Measurements from ENCODE around the gene CNR2.
"Not testable (repeated sequence)": the region's sequence is repeated elsewhere in the genome, so short reads cannot be mapped to it uniquely, and the experiment has no call there.

The CNR2 gene

GRCh38 chr1:23895993-23896392, 17.2 kb downstream of the CNR2 start:
- DNase-seq: no peak
- intact Hi-C loops (cut with DNase I): no loop called here

DNA sequence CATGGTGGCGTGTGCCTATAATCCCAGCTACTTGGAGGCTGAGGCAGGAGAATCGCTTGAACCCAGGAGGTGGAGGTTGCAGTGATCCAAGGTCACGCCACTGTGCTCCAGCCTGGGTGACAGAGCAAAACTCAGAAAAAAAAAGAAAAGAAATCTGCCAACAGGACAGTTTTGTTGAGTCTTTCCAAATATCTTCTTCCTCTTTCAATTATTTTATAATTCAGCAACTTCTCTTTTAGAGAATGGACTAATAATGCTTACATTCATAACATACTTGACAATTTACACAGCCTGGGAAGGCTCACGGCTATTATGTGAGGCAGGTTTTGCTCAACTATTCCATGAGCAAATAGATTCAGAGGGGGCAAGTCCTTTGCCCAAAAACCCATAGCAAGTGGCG, 18.1 kb downstream of the CNR2 start:
- no peak for DNase-seq
- intact Hi-C loops (cut with DNase I): no loop called here

DNA sequence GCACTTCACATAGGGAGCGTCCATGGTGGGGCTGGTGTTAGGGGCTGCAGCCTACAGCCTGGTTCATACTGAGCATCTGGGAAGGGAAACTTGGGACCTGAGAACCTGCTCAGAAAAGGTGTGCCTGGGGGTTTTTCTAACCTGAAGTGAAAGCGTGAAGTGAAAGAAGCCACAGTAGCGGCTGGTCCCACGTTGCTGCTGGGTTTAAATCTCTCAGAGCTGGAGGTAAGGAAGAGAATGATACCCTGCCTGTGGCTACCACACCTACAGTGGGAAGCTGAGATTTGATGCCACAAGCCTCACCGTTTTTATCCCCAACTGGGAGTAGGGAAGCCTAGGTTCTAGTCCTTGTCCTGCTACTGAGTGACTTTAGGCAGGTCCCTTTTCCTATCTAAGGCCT, 24.1 kb downstream of the CNR2 start:
- DNase-seq: no peak

GRCh38 chr1:23885222-23885621, 27.9 kb downstream of the CNR2 start:
- no peak for DNase-seq
- intact Hi-C loops (cut with DNase I): no loop called here

More for the DNA sequence above, 24.1 kb downstream of the CNR2 start:
- intact Hi-C loops (cut with DNase I): no loop called here

GRCh38 chr1:23882746-23883145, 30.4 kb downstream of the CNR2 start:
- no peak for DNase-seq
- intact Hi-C loops (cut with DNase I): no loop called here

- intact Hi-C loops (cut with DNase I): no loop called here
- no peak for DNase-seq
Observed at GRCh38 chr1:23879809-23880208, 33.4 kb downstream of the CNR2 start.

DNA sequence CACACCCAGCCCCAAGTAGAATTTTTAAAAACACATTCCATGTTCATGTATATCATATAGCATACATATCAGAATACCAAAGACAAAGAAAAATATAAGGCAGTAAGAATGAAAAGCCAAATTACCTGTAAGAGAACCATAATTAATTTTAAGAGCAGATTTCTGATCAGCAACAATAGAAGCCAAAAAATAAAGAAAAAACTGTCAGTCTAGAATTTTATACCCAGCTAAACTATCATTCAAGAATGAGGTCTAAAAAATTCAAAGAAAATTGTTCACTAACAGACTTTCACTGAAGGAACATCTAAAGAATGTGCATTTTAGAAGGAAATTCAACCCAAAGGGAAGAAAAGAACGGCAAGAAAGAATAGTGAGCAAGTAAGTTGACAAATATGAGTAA, 34.5 kb downstream of the CNR2 start:
- intact Hi-C loops (cut with DNase I): no loop called here
- no peak for DNase-seq

- no peak for DNase-seq
- intact Hi-C loops (cut with DNase I): no loop called here
Observed at GRCh38 chr1:23875382-23875781, 37.8 kb downstream of the CNR2 start.

DNA sequence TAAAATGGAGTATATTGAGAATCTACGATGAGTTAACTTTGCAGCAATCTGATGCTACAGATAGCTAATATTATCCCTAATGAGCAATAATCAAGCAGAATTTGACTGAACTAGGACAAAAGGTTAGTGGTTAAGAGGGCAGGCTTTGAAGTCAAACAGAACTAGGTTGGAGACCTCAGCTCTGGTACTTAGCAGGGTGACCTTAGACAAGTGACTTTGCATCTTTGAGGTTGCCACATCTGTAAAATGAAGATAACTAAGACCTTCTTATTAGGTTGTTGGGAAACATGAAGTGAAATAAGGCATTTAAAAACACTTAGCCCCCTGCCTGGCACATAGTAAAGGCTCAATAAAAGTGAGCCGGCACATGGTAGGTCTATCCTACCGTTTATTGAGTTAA, 40.7 kb downstream of the CNR2 start:
- no peak for DNase-seq
- intact Hi-C loops (cut with DNase I): no loop called here

DNA sequence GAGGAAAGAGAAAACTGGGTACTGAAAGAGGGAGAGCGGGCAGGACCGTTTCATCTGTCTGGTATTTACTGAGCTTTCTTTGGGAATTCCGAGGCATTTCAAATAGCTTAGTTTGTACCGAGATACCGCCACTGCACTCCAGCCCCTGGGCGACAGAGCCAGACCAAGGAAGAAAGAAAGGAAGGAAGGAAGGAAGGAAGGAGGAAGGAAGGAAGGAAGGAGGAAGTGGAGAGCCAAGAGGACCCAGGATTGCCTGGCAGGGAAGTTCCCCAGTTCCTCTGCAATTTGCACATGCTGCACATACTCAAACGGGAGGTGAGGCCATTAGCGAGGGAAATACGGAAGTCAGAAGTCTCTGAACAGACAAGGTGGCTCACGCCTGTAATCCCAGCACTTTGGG, 44.1 kb downstream of the CNR2 start:
- no peak for DNase-seq
- intact Hi-C loops (cut with DNase I): loop anchor here (2.0 to 5.0 kb wide), 3 partner anchors 42 to 96 kb away; partner anchors contain the start of genes GALE and HMGCL

- intact Hi-C loops (cut with DNase I): loop anchor here (2.0 to 5.0 kb wide), 3 partner anchors 41 to 96 kb away; partner anchors contain the start of genes GALE and HMGCL
- peak in 7 of 10 donors; percentile 11 to 88 (median 27) for DNase-seq
Observed at GRCh38 chr1:23868557-23869016, 44.6 kb downstream of the CNR2 start.

DNA sequence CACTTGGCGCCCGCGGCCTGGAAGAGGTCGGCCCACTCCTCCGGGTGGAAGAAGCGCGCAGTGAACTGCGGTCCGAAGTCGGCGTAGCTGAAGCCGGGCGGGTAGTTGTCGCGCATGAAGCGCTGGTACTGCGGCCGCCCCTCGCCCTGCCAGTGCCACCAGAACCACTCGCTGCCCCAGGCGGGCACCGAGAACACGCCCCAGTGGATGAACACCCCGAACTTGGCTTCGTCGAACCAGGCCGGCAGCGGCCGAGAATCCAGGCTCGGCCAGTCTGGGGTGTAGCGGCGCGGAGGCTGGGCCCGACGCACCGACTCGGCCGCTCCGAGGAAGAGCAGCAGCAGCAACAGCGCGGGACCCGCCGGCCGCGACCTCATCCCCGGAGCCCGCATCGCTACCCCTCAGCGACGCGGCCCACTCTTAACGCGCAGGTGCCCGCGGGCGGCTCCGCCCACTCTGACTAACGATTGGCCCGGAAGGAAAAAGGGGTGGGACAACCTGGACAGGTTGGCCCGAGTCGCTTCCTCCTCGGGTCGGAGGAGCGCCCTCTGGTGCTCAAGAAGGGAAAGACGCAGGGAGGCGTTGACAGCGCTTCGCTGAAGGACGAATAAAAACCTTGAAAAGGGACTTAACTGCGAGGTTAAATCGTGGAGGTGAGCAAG, 45.1 kb downstream of the CNR2 start, which contains the start of gene FUCA1:
Gene FUCA1 (minus strand): TSS at position 396 of the 662 bp plus-strand sequence. CDS start 4 bp downstream, at position 392.
- DNase-seq: peak; percentile 90 to 99 (median 94)
- intact Hi-C loops (cut with DNase I): loop anchor here (2.0 to 5.0 kb wide), 3 partner anchors 41 to 95 kb away; partner anchors contain the start of genes GALE and HMGCL

- intact Hi-C loops (cut with DNase I): loop anchor here (5.0 kb wide), 2 partner anchors 40 to 65 kb away; partner anchors contain the start of genes GALE and HMGCL
Observed at GRCh38 chr1:23867542-23867894, 45.6 kb downstream of the CNR2 start.

DNA sequence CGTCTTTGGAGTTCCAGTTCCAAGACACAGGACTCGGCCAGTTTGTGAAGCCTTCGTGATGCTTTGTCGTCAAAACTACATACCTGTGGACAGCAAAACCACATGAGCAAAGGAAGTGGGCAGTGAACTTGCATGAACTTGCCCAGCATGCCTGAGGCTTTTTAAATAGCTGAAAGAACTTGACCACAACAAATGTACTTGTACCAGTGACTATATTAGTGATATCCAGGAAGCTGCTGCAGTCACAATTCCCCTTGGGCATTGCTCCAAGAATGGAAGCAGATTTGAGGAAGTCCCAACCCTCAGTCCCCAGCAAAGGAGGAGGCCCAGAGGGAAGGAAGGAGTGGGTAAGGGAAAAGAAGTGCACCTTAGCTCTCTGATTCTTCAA, 47.6 kb downstream of the CNR2 start:
- intact Hi-C loops (cut with DNase I): loop anchor here (5.0 kb wide), 2 partner anchors 38 to 63 kb away; partner anchors contain the start of genes GALE and HMGCL

More at GRCh38 chr1:23867542-23867894, 45.6 kb downstream of the CNR2 start:
- DNase-seq: no peak

DNA sequence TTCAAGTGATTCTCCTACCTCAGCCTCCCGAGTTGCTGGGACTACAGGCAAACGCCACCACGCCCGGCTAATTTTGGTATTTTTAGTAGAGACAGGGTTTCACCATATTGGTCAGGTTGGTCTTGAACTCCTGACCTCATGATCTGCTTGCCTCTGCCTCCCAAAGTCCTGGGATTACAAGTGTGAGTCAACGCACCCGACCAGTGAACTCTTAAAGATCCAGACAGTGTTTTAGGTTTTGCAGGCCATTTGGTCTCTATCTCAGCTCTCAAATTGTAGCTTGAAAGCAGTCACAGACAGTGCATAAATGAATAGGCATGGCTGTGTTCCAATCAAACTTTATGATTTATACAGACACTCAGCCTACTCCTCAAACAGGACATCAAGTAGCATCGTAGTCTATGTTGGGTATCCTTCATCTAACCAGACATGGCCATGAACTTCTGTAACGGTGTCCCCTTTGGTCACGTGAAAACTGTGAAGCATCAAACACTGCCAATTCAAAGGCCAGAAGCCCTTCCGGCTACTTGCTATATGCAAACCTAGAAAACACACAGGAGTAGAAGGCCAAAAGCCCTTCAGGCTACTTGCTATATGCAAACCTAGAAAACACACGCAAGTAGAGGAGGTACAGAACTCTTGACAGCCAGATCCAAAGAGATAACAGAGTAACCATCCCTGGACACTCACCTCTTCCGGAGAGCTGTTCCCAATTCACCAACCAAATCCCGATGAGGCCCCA, 48.2 kb downstream of the CNR2 start:
- intact Hi-C loops (cut with DNase I): loop anchor here (5.0 kb wide), 2 partner anchors 38 to 63 kb away; partner anchors contain the start of genes GALE and HMGCL
- no peak for DNase-seq

More for the DNA sequence above, 47.6 kb downstream of the CNR2 start:
- DNase-seq: no peak

- no peak for DNase-seq
- intact Hi-C loops (cut with DNase I): no loop called here
Observed at GRCh38 chr1:23862640-23863039, 50.5 kb downstream of the CNR2 start.

GRCh38 chr1:23854568-23854967, 58.6 kb downstream of the CNR2 start:
- DNase-seq: no peak
- intact Hi-C loops (cut with DNase I): no loop called here

DNA sequence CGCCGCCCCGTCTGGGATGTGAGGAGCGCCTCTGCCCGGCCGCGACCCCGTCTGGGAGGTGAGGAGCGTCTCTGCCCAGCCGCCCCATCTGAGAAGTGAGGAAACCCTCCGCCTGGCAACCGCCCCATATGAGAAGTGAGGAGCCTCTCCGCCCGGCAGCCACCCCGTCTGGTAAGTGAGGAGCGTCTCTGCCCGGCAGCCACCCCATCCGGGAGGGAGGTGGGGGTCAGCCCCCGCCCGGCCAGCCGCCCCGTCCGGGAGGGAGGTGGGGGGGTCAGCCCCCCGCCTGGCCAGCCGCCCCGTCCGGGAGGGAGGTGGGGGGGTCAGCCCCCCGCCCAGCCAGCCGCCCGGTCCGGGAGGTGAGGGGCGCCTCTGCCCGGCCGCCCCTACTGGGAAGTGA, 60.0 kb downstream of the CNR2 start:
- DNase-seq; intact Hi-C loops (cut with DNase I): not testable (repeated sequence)

GRCh38 chr1:23851406-23851805, 61.8 kb downstream of the CNR2 start:
- intact Hi-C loops (cut with DNase I); DNase-seq: not testable (repeated sequence)

DNA sequence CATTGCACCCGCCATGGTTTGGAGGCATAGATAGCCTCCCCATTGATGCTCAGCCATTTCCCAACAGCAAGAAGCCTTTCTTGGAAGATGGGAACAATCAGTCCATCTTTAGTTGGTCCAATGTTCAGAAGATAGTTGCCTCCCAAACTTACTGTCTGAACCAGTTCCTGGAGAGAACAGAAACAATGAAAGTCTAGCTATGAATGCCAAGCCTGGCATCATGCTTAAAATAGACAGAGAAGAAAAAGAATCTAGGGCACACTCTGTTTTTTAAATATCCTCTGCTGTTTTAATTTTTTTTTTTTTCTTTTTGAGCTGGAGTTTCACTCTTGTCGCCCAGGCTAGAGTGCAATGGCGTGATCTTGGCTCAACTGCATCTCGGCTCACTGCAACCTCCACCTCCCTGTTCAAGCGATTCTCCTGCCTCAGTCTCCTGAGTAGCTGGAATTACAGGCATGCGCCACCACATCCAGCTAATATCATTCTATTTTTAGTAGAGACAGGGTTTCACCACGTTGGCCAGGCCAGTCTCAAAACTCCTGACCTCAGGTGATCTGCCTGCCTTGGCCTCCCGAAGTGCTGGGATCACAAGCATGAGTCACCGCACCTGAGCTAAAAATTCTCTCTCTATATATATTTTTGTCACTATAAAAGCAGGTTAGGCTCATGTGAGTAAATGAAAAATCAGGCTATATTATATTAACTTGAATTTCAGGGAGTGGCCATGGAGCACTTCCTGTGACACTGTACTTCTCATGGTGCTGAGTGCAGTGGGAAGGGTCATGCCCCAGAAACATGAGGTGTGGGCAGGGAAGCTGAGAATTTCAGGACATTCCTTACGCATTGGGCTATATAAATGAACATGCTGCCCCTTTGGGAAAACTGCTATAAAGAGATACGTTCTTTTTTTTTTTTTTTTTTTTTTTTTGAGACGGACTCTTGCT, 64.2 kb downstream of the CNR2 start:
- intact Hi-C loops (cut with DNase I): no loop called here
- no peak for DNase-seq

Data from posterior cingulate gyrus (tissue), 11 donors.